ENCODE measurements around the gene PCDH9.

PCDH9 gene

DNA sequence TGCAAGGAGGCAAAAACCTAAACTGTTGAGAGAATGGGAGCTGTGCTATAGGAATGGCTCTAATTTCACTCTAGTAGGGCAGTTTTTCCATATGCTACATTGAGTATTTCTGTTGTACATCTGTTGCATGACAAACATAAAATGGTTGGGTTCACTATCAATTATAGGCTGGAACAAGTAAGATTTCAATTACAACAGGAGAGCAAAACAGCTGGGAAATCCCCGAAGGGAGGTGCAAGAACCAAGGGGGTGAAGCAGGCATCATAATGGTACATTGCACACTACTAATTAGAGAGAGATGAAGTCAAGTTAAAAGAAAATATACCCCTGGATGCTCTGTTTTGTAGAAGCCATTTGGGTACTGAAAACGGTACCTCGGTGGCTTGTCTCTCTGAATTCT lies 389.5 kb downstream of the PCDH9 start:
- no peak for DNase-seq (ENCODE audit: low read depth)

DNA sequence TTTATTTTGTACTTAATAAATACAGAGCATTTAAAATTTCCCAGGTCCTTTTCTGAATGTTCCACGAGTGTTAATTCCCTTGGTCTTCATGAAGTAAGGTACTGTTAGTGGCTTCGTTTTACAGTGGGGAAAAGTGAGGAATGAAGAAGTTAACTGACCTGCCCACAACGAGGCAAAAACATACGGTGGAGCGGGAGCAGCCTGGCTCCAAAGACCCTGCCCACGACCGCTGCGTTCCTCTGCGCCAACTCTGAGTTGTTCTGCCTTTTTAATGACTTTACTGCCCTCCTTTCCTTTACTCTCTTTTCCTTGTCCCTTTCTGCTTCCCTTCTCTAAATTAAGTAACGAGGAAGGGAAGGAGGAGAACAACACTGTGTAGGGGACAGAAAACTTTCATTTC lies 392.9 kb downstream of the PCDH9 start:
- DNase-seq (ENCODE audit: low read depth): no peak

DNA sequence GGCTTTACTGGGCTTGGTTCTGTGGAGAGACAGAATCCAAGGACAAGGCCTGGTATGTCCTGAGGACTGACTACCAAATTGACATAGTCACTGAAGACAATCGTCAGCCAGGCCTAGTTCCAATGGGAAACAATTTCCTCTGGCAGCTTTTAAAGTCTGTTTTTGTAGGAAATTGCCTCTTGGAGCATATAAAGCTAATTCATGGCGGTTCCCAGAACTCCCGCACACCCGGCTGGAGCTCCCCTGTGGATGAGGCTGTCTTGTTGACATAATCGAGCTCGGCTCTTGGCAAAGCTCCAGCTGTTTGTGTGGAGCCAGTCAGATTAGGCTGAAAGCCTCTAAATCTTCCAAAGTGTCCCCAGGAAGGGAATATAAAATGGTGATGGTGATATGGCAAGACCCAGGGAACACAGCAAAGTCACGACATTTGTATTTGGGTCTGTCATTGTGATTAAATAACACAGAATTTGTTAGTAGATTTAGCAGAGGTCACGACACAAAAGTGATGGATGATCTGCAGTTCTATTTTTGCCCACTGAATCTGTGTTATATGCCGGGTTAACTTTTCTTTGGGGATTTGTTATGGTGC lies 395.0 kb downstream of the PCDH9 start:
- no peak for DNase-seq (ENCODE audit: low read depth)

DNA sequence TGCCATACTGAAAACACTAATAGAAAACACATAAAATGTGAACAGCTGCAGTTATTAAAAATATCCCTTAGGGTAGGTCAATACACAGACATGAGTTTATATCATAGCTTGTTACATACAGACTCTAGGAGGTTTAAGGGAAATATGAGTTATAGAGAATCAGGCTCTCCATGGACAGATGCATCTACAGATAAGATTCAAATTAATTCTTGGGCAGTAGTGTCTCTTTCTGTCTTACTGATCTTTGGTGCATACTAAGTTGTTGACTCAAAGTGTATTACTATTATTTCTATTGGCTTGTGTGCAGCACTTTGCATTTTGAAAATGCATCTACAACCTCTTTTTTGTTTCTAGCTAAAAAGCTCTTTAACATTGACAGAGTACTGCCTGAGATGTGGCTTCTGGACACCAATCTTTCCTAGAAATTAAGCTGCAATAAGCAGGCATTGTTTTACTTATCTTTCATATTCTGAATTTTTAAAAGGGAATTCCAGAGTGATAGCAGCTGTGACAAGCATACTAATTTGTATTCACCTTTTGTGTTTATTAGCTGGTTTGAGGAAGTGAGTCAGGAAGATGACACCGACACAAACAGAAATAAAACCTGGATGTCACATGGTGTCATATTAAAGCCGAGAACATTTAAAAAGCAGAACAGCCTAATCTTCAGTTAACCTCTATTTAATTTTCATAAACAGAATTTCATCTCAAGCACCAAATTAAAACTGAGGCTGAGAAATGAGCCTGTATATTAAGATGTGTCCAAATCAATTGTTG lies 399.0 kb downstream of the PCDH9 start:
- no peak for DNase-seq (ENCODE audit: low read depth)

DNA sequence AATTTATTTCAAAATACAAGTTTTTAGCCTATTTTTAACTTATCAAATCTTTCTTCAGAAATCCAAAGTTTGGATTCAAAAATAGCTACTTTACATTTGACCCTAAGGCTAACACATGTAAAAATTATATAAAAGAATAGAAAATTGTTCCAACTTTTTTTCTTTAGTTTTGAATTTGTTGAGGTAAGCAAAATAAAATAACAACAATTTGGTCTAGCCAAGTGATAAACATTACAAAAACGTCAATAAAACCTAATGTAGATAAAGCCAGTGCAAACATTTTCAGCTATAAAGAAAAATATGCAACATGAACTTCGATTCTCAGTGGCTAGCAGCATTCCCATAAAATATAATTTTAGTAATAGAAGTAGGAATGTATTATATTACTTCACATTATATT lies 400.3 kb downstream of the PCDH9 start:
- DNase-seq (ENCODE audit: low read depth): no peak

DNA sequence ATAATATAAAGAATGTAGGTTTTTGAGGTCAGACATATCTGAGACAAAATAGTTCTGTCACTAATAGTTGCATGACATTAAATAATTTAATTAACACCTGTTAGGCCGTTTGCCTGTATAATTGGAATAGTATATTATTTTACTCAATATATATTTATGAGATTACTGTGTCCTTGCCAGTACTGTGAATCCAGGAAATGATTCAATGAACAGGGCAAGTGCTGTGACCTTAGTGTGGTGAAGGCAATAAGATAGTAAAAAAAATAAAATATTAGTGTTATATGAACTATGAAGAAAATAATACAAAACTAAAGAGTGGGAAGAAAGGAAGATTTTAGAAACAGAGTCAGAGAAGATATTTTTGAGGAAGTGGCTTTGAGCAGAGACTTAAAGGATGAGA lies 403.7 kb downstream of the PCDH9 start:
- DNase-seq (ENCODE audit: low read depth): no peak

DNA sequence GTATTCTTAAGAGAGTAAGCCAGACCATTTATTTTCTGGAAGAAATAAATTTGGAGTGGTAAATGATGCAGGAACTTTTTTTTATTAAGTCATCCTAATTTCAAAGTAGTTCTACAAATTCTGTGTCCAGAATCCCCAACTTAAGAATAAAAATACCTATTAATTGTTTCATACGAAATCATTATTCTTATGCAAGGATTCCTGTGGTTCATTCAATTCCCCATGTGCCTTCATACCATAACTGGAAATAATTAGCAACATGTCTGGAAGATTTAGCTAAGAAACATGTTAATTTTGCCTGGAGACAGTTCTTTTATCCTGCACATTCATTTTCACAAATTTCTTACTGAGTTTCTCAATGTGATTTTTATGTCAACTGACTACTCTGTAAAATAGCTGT lies 408.6 kb downstream of the PCDH9 start:
- DNase-seq (ENCODE audit: low read depth): no peak

DNA sequence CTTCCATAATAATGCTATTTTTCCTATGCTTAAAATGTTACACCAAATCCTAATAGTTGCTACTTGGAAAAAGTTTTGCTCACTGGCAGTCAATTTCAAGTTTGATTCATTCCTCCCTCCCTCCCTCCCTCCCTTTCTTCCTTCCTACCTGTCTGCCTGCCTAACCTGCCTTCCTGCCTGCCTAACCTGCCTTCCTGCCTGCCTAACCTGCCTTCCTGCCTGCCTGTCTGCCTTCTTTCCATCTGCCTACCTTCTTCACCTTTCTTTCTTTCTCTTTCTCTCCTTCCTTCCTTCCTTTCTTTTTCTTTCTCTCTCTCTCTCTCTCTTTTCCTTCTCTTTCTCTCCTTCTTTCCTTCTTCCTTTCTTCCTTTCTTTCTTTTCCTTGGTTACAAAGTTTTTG lies 418.7 kb downstream of the PCDH9 start:
- no peak for DNase-seq (ENCODE audit: low read depth)

DNA sequence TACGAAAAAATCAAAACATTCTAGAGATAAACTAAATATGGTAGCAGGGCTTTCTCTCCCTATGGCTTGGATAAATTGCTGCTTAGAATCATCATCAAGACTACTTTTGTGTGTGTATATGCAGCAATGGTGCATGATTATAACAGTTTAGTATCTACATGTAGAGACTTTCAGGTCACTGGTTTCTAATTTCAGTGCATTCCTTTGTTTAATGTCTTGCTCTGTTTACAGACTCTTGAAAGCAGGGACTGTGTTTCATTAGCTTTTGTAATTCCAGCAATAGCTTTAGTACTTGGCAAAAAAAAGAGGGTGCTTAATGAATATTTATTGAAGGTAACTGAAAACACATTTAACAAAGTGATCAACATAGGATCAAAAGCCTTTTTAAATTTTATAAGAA lies 420.7 kb downstream of the PCDH9 start:
- no peak for DNase-seq (ENCODE audit: low read depth)

DNA sequence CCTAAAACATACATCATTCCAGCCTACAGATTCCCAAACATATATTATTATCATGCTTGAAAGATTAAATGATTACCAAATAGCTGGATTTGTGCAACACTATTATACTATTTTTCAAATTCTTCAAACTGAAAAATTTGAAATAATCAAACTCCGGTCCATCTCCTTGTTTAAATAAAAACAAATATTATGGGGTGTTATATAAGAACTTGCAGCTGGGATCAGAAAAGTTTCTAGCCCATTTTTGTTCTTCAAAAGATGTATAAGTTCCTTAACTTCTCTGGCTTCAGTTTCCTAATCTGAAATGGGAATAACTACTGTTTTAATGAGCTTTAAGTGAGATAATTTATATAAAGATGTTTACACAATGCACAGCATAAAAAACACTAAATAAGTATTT lies 422.9 kb downstream of the PCDH9 start:
- no peak for DNase-seq (ENCODE audit: low read depth)

- DNase-seq (ENCODE audit: low read depth): no peak
These were observed 424.5 kb downstream of the PCDH9 start for GRCh38 chr13:66805657-66806056.

DNA sequence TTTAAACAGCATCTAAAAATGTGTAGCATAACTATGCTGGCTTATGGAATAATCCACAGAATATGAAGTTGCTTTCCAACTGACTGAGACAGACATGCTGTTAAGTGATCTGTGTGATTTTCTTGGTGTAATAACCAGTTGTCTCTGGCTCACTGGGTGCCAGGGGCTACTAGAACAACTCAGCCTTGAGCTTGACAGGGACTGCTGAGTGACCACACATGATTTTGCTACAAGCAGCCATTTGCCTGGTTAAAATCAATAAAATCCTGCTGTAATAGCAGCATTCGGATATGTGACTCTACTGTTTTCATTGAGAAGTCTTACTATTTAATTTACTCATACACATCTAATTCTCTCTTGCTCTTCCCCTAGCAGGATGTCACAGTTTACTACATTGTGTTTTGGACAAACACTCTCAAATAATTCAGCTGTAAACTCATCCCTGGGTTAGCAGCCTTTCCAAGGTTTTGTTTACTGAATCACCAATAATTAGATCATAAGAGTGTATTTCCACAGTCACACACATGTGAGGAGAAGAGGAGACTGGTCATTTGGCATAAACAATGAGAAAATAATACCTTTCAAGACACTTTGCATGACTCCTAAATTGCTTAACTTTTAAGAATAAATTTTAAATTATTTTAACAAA lies 426.2 kb downstream of the PCDH9 start:
- no peak for DNase-seq (ENCODE audit: low read depth)

DNA sequence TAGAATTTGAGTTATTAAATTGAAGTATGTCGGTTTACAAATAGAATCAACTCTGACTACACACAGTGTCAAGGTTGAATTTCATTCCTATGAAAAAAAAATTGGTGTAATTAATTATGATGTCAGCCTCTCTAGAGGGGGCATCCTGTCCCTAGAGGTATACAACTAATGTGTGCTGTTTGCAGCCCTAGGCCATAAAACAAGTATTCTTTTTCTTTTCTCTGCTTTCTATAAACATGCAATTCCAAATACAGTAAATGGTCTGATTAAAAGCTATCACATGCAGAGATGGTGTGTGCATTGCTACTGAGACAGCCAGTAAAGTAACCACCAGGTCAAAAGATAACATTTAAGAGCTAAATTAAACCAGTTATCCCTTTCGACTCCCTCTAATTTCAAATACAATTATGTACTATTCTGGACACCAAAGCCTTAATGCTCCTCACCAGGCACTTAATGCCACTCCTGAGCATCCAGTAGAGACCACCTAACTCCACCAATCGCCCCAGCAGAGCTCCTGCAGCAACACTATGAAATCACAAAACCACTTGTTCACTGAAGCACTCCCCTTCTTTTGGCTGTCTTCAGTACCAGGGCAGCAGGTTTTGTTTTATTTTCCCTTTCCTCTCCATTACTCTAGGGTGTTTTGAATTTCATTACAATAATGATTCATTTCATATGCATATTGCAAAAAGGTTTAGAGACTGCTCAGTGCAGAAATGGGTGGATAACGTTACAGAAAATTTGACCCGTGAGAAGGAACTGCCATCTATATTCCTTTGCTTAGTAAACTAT lies 426.9 kb downstream of the PCDH9 start:
- DNase-seq (ENCODE audit: low read depth): no peak

- DNase-seq (ENCODE audit: low read depth): no peak
These were observed 434.5 kb downstream of the PCDH9 start for GRCh38 chr13:66795636-66796035.

DNA sequence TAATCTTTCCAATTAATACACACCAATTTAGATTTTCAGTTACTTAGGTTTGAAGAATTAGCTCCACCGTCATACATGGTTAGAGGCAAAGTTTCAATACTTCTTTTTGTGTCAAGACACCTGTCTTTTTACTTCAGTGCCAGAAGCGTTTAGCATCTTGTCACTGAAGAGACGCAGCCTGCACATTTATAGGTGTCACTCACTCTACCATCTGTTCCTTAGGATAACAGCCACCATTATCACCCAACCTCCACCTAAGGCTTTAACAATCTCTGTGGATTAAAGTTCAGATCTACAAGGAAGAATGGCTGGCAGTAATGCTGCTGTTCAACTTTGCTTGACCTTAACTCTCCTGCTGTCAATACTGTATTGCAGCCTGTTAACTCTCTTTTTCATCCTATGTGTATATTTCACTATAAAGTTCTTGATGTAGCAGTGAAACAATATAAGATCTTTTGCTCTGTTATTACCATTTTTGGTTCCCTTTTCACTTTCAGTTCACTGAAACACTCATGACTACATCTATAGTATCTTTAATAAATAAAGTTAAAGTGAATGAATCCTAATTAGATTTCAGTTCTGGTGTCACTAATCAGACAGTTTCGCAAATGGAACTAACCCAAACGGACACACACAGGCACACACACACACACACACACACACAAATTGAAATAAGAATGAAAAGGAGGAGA lies 435.6 kb downstream of the PCDH9 start:
- no peak for DNase-seq (ENCODE audit: low read depth)

GRCh38 chr13:66790861-66791260 lies 439.3 kb downstream of the PCDH9 start:
- DNase-seq (ENCODE audit: low read depth): no peak

DNA sequence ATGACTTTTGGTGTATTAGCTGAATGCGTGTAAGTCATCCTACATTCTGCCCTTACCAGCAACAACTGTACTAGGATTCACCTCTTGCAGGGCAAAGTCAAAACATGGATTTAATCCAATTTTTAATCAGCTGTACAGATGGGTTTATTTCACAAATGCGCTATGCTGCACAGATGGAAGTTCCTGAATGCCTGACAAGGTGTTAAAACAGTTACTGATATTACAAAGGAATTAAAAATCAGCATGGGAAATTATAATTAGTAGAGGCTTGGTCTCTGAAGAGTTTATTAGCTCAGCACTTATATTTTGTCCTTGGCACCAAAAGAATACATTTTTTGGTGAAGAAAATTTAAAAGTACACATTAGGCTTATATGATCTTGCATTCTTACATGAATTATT lies 448.9 kb downstream of the PCDH9 start:
- no peak for DNase-seq (ENCODE audit: low read depth)

- no peak for DNase-seq (ENCODE audit: low read depth)
These were observed 449.3 kb downstream of the PCDH9 start for GRCh38 chr13:66780814-66781213.

DNA sequence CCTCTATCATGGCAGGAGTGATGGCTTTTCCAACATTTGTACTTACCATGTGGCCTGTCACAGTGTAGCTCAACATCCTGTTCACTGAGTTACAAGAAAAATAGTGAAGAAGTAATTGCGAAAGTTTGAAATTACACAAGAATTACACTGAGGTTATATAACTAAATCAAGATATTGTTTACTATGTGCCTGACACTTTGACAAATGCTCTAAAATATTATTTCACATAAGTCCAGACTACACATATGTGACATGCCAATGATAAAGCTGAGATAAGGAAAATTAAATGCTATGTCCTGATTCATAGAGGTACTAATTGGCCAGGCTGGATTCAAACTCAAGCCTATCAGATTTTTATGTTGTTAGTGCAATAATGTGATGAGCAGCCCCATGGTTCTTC lies 451.7 kb downstream of the PCDH9 start:
- DNase-seq (ENCODE audit: low read depth): no peak

- DNase-seq (ENCODE audit: low read depth): no peak
These were observed 454.9 kb downstream of the PCDH9 start for GRCh38 chr13:66775196-66775595.

DNA sequence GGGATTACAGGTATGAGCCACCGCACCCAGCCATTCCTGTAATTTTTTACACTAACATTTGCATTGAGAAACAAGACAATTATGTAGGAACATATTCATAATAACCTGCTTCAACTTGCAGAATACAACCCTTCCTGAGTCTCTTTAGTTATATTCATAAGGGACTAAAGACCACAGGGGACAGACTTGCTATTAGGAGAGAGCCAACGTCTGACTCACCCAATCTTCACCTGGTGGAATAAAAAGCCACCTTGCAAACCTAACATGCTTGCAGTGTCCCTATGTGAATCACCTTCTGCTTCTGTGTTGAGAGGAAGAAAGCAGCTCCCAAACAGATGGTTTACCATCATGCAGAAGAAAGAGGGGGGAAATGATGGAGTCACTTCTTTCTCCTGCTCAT lies 456.1 kb downstream of the PCDH9 start:
- no peak for DNase-seq (ENCODE audit: low read depth)

DNA sequence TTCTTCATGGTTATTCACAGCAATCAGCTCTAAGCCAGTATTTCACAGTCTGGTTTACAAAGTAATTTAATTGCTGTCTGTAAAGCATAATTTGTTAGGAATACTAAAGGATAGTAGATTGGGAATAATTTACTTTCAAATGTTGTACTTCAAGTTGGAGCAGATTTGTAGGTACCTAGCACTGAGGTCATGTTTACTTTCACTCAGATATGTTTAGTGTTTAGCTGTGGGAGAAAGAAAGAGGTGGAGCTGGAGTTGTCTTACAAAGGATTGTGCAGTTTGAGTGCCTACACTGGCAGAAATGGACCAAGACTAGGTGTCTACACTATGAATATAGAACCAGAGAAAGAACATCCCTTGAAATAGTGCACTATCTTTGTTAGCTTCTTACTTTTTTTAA lies 464.6 kb downstream of the PCDH9 start:
- DNase-seq (ENCODE audit: low read depth): no peak
